Raji (cell line): ENCODE measurements around the gene DTX4.

ENCODE experiments used
- POLR2A ChIP-seq: IDR thresholded peaks from 2 replicates; pipeline ENCODE4 v1.6.1; 2011; ENCODE audit warnings: low read depth, low read length, control low read depth; ENCODE audit not compliant: insufficient read depth

The DTX4 gene

GRCh38 chr11:59198726-59199125 lies 26.8 kb downstream of the DTX4 start:
- no peak for TF ChIP-seq POLR2A

DNA sequence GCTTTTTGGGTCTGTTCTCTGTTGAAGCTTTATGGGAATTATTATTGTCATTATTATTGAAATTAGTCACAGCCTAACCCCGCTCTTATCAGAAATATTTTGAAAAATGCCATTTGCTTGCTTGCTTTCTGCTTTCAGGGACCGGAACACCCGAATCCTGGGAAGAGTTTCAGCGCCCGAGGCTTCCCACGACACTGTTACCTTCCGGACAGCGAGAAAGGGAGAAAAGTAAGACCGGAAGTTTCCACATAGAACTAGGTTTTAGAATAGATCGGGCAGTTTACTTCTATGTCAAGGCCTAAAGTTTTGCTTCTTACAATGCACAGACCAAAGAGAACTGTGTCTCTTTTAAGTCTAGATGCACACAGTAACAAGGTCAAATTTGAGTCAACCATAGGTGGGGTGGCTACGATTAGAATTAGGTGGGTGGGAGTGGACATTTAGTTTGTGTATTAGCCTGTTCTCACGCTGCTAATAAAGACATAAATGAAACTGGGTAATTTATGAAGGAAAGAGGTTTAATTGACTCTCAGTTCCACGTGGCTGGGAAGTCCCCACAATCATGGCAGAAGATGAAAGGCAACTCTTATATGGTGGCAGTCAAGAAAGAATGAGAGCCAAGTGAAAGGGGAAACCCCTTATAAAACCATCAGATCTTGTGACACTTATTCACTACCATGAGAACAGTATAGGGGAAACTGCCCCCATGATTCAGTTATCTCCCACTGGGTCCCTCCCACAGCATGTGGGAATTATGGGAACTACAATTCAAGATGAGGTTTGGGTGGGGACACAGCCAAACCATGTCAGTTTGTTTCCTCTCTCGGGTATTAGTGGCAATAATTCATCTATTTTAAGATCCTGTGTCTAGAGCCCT lies 27.9 kb downstream of the DTX4 start:
- no peak for TF ChIP-seq POLR2A

DNA sequence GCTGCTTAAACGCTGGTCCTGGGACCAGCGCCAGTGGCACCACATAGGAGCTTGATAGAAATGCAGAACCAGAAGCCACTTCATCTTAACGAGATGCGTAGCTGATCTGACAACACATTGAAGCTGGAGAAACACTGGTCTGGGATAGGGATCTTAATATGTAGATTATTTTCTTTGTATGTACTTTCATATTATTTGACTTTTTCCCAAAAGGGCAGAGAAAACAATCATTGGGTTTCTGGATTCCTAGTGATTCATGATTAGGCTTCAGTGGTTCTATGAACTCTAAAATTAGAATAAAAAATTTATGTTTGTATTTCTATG lies 28.5 kb downstream of the DTX4 start:
- TF ChIP-seq POLR2A: no peak

DNA sequence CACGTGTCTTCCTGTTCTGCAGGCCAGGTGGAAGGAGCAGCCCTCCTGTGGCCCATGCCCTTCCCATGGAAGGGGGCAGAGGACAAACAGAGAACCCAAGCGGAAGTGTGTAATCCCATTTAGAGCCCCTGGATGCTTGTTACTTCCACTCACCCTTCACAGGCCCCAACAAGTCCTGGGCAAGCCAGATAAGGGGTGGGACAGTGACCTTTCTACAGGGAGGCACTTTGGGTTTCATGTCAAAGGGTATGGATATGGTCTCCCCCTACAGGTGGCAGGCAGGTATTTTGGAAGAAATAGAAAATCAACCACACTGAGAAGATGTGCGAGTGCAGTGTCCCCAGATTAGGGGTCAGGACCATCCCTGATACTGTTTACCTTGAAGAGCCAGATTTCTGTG lies 29.4 kb downstream of the DTX4 start:
- TF ChIP-seq POLR2A: no peak

GRCh38 chr11:59204746-59205145 lies 32.8 kb downstream of the DTX4 start:
- no peak for TF ChIP-seq POLR2A

GRCh38 chr11:59205648-59206047 lies 33.7 kb downstream of the DTX4 start:
- TF ChIP-seq POLR2A: no peak

DNA sequence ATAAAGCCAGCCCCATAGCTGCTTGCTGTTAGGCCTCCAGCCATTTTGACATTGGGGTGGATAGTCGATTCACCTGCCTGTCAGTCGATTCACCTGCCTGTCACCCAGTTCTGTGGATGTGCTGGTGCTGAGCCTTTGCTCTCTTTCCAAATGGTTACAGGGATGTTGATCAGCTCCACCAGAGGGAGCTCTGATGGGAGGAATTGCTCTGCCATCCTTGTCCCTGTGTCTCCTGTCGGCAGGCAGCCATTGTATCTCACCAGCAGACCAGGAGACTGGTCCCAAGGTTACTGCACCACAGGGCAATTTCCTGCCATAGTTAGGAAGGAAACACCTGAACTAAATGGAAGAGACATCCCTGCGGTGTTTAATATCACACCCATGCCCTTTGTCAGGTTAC lies 34.7 kb downstream of the DTX4 start:
- TF ChIP-seq POLR2A: no peak

GRCh38 chr11:59207988-59208451 lies 36.1 kb downstream of the DTX4 start:
- TF ChIP-seq POLR2A: no peak

- no peak for TF ChIP-seq POLR2A
Measured at GRCh38 chr11:59208956-59209355, 37.0 kb downstream of the DTX4 start.

- no peak for TF ChIP-seq POLR2A
Measured at GRCh38 chr11:59212222-59212621, 40.3 kb downstream of the DTX4 start.

- TF ChIP-seq POLR2A: no peak
Measured at GRCh38 chr11:59212744-59213631, 41.1 kb downstream of the DTX4 start, which contains the start of gene MPEG1. Gene MPEG1 (minus strand): TSS chr11:59212927. CDS start chr11:59212865, 62 bp downstream.

- no peak for TF ChIP-seq POLR2A
Measured at GRCh38 chr11:59214141-59214893, 42.4 kb downstream of the DTX4 start.

DNA sequence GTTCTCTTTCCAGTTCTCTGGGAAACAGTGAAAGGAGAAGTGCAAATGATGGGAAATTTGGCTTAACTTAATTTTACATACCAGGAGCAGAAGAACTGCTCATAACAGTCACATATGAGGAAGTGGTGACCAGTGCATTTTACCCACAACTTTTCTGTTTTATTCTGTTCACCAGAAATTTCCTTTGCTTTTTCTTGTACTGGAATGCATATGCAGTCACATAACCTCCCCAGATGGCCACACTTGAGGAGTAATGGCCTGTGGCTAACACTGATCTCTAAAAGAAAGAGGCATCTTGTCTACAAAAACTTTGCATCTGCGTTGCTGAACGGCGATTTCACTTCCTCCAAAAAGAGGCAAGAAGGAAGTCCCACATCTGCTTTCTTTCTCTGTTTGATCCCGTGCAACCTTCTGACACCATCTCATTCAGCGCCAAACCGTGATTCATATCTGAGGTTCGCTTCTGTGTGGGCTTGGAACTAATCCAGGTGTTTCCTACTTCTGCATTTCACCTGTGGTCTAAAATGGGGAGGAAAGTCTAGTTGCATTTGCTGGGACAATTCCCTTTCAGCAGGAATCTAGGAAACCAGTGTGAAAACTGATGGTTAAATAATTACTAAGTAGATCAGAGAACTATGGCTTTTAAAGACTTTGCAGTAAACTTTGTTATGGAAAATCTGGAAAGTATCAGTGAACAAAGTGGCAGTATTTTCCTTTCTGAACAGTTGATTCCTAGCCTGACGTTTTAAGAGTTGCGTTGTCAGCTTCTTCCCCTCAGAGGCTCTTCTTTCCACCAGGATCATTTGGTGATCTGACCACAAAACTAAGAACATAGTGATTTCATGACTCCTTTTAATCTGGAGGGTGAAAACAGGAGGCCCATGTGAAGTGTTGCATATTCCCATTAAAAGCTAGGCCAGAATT lies 45.0 kb downstream of the DTX4 start:
- TF ChIP-seq POLR2A: no peak

DNA sequence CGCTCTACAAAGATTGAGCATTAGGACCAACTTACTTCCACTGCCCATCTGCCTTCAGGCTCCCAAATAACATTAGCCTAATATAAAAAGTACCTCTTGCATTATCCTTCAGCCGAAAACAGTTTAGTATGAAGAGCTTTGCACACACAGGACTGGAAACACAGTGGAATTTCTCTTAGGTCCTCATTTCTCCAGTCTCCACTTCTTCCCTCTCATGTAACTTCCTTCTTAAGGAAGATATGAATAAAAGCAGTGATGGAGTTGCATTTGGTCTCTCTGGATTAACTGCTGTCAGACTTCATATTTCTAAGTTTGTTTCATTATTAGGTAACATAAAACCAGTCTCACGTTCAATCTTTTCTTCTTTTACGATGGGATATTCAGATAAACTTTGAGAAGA lies 46.4 kb downstream of the DTX4 start:
- TF ChIP-seq POLR2A: no peak

GRCh38 chr11:59218893-59219292 lies 47.0 kb downstream of the DTX4 start:
- TF ChIP-seq POLR2A: no peak

- TF ChIP-seq POLR2A: no peak
Measured at GRCh38 chr11:59219836-59220235, 47.9 kb downstream of the DTX4 start.
